Endodermal cell (in vitro differentiated cells): ENCODE measurements around the gene KLHL40. TPM values are rescaled to one million over a fixed set of nuclear protein-coding genes. Genes with fewer than 3 reads are reported as not detected.

ENCODE experiments used
- DNase-seq: peaks from one replicate; pipeline ENCODE4 v3.0.0-alpha.2; 2017
- H3K27ac ChIP-seq: 2 replicates; pipeline ENCODE4 v1.5.1; 2013; ENCODE audit warnings: mild to moderate bottlenecking, low read depth, low read length, moderate library complexity
- H3K27me3 ChIP-seq: 2 replicates; pipeline ENCODE4 v1.6.1; 2013; ENCODE audit warnings: mild to moderate bottlenecking, low read length, moderate library complexity; ENCODE audit not compliant: insufficient read depth, control insufficient read depth, poor library complexity, severe bottlenecking
- H3K36me3 ChIP-seq: 2 replicates; pipeline ENCODE4 v1.7.0; 2013; ENCODE audit warnings: mild to moderate bottlenecking, low read length, moderate library complexity; ENCODE audit not compliant: control insufficient read depth, insufficient read depth
- H3K4me1 ChIP-seq: one replicate; pipeline ENCODE4 v1.7.0; 2013; ENCODE audit warnings: low read length; ENCODE audit not compliant: control insufficient read depth, insufficient read depth
- H3K4me3 ChIP-seq: 2 replicates; pipeline ENCODE4 v1.5.1; 2013; ENCODE audit warnings: mild to moderate bottlenecking, low read length, moderate library complexity
- H3K9ac ChIP-seq: 2 replicates; pipeline ENCODE4 v1.6.1; 2013; ENCODE audit warnings: mild to moderate bottlenecking, low read length, moderate library complexity; ENCODE audit not compliant: poor library complexity, severe bottlenecking; ENCODE audit errors: extremely low read depth
- H3K9me3 ChIP-seq: 2 replicates; pipeline ENCODE4 v1.6.1; 2013; ENCODE audit warnings: mild to moderate bottlenecking, low read length, moderate library complexity; ENCODE audit not compliant: control insufficient read depth
- H3K27ac Mint-ChIP-seq: 2 replicates; pipeline ENCODE4 v1.8.0; 2020; ENCODE audit warnings: mixed read lengths
- H3K27me3 Mint-ChIP-seq: 2 replicates; pipeline ENCODE4 v1.8.0; 2021; ENCODE audit warnings: mild to moderate bottlenecking, mixed read lengths; ENCODE audit not compliant: insufficient read depth
- H3K36me3 Mint-ChIP-seq: 2 replicates; pipeline ENCODE4 v1.8.0; 2020; ENCODE audit warnings: low read depth, mixed read lengths
- H3K4me1 Mint-ChIP-seq: 2 replicates; pipeline ENCODE4 v1.8.0; 2020; ENCODE audit warnings: mixed read lengths
- H3K4me3 Mint-ChIP-seq: 2 replicates; pipeline ENCODE4 v1.8.0; 2020; ENCODE audit warnings: mild to moderate bottlenecking, moderate library complexity, mixed read lengths
- H3K9me3 Mint-ChIP-seq: 2 replicates; pipeline ENCODE4 v1.8.0; 2020; ENCODE audit warnings: mild to moderate bottlenecking, mixed read lengths
- WGBS, 2 experiments: methylation state at CpG; one replicate each; pipeline versions ENCODE4 v1.1.5 to v1.1.7; 2013; ENCODE audit warnings: missing lambda C conversion rate in 2 of 2, mixed read lengths in 1 of 2; ENCODE audit not compliant: insufficient coverage in 1 of 2, insufficient read length in 1 of 2; 5-methylcytosine and 5-hydroxymethylcytosine counted together
- total RNA-seq, 2 donors: library from RNA; stranded (reverse); fragmentation: NEBNext Ultra II Directional in 1 of 2; extraction: Animal tissue kit (Norgen Biotek cat#: 25700) in 1 of 2; gene quantifications; 2 replicates in 1 of 2; 3 replicates in 1 of 2; pipeline ENCODE4 v1.2.1, GENCODE V29; 2021
- TF ChIP-seq, protein P1 (sequence below): fragments of 200-600 bp; sonication (generic); conservative IDR thresholded peaks from 2 replicates; pipeline ENCODE4 v1.5.0; 2021; ENCODE audit warnings: antibody characterized with exemption, mild to moderate bottlenecking

Gene KLHL40
- total RNA-seq, 2 donors from 2014 or later = not detected

- WGBS, 2 experiments = 78 to 89% methylated on average over 2 of the region's 2 CpGs
- no peaks in the 10 kb centered on the region for H3K36me3 ChIP-seq
- H3K9ac ChIP-seq = no peak overlapping the region
- no peaks in the 10 kb centered on the region for H3K4me1 ChIP-seq
- Mint-ChIP-seq H3K4me1 (peaks cover 3% of the 10 kb centered on the region), H3K27me3 (no peaks in the 10 kb centered on the region), H3K4me3 (no peak overlapping the region), H3K36me3 (no peaks in the 10 kb centered on the region), H3K9me3 (no peaks in the 10 kb centered on the region), H3K27ac (no peak overlapping the region)
- no peak for DNase-seq
- no peaks in the 10 kb centered on the region for H3K9me3 ChIP-seq
- H3K4me3 ChIP-seq = no peak overlapping the region
- H3K27ac ChIP-seq = no peak overlapping the region
- no peaks in the 10 kb centered on the region for H3K27me3 ChIP-seq
- TF ChIP-seq, protein P1, sequence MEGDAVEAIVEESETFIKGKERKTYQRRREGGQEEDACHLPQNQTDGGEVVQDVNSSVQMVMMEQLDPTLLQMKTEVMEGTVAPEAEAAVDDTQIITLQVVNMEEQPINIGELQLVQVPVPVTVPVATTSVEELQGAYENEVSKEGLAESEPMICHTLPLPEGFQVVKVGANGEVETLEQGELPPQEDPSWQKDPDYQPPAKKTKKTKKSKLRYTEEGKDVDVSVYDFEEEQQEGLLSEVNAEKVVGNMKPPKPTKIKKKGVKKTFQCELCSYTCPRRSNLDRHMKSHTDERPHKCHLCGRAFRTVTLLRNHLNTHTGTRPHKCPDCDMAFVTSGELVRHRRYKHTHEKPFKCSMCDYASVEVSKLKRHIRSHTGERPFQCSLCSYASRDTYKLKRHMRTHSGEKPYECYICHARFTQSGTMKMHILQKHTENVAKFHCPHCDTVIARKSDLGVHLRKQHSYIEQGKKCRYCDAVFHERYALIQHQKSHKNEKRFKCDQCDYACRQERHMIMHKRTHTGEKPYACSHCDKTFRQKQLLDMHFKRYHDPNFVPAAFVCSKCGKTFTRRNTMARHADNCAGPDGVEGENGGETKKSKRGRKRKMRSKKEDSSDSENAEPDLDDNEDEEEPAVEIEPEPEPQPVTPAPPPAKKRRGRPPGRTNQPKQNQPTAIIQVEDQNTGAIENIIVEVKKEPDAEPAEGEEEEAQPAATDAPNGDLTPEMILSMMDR = no peak
These were observed 28.4 kb downstream of the KLHL40 start for GRCh38 chr3:42713747-42714146.

- no peaks in the 10 kb centered on the region for H3K36me3 Mint-ChIP-seq
- no peaks in the 10 kb centered on the region for H3K27me3 Mint-ChIP-seq
- no peaks in the 10 kb centered on the region for H3K27me3 ChIP-seq
- H3K4me3 ChIP-seq = no peak overlapping the region
- no peaks in the 10 kb centered on the region for H3K9me3 ChIP-seq
- H3K27ac ChIP-seq = no peak overlapping the region
- no peak overlapping the region for H3K27ac Mint-ChIP-seq
- H3K9me3 Mint-ChIP-seq = no peaks in the 10 kb centered on the region
- no peaks in the 10 kb centered on the region for H3K36me3 ChIP-seq
- no peaks in the 10 kb centered on the region for H3K4me1 ChIP-seq
- peaks cover 8% of the 10 kb centered on the region for H3K4me1 Mint-ChIP-seq
- TF ChIP-seq, protein P1 = no peak
- H3K9ac ChIP-seq = no peak overlapping the region
- no peak for DNase-seq
- H3K4me3 Mint-ChIP-seq = no peak overlapping the region
- 85 to 89% methylated on average over 3 to 4 of the region's 4 CpGs for WGBS, 2 experiments
These were observed 29.0 kb downstream of the KLHL40 start for GRCh38 chr3:42714171-42714852.

GRCh38 chr3:42717306-42717705 lies 32.0 kb downstream of the KLHL40 start:
- Histone ChIP-seq H3K36me3 (no peaks in the 10 kb centered on the region), H3K9ac (no peak overlapping the region), H3K27ac (no peak overlapping the region), H3K9me3 (peaks cover 14% of the 10 kb centered on the region), H3K4me1 (no peaks in the 10 kb centered on the region), H3K4me3 (no peak overlapping the region), H3K27me3 (no peaks in the 10 kb centered on the region)
- peaks cover 5% of the 10 kb centered on the region for H3K9me3 Mint-ChIP-seq
- no peaks in the 10 kb centered on the region for H3K36me3 Mint-ChIP-seq
- TF ChIP-seq, protein P1 = no peak
- WGBS, 2 experiments = 96 to 97% methylated on average over 5 to 6 of the region's 6 CpGs
- H3K4me1 Mint-ChIP-seq = peaks cover 8% of the 10 kb centered on the region
- no peak overlapping the region for H3K27ac Mint-ChIP-seq
- no peak overlapping the region for H3K4me3 Mint-ChIP-seq
- DNase-seq = no peak
- H3K27me3 Mint-ChIP-seq = no peaks in the 10 kb centered on the region
